Loucy (cell line): ENCODE data around the gene MT4.

Source experiments
- H2AFZ ChIP-seq: fragments of 200-600 bp; sonication (generic); 2 replicates; pipeline ENCODE4 v1.6.0; 2016; ENCODE audit warnings: antibody characterized with exemption, mild to moderate bottlenecking, low read length, moderate library complexity
- H3F3A ChIP-seq: fragments of 200-600 bp; 2 replicates; pipeline ENCODE4 v1.6.0; 2016; ENCODE audit warnings: antibody characterized with exemption, low read depth, mild to moderate bottlenecking
- H3K27me3 ChIP-seq: fragments of 200-600 bp; sonication (generic); 2 replicates; pipeline ENCODE4 v1.6.1; 2014; ENCODE audit warnings: low read length, mild to moderate bottlenecking; ENCODE audit not compliant: insufficient read depth, poor library complexity, severe bottlenecking
- H3K36me3 ChIP-seq: fragments of 200-600 bp; sonication (generic); 2 replicates; pipeline ENCODE4 v1.6.1; 2016; ENCODE audit warnings: low read length; ENCODE audit not compliant: insufficient read depth
- H3K4me1 ChIP-seq: fragments of 200-600 bp; sonication (generic); 2 replicates; pipeline ENCODE4 v1.5.1; 2014; ENCODE audit warnings: low read length, mild to moderate bottlenecking; ENCODE audit not compliant: insufficient read depth, poor library complexity, severe bottlenecking
- H3K4me2 ChIP-seq: fragments of 200-600 bp; sonication (generic); 2 replicates; pipeline ENCODE4 v1.6.0; 2014; ENCODE audit warnings: antibody characterized with exemption, low read length, low read depth, mild to moderate bottlenecking; ENCODE audit not compliant: poor library complexity, severe bottlenecking
- H3K4me3 ChIP-seq: fragments of 200-600 bp; sonication (generic); 2 replicates; pipeline ENCODE4 v1.5.1; 2014; ENCODE audit warnings: low read length, mild to moderate bottlenecking, mixed read lengths; ENCODE audit not compliant: poor library complexity, severe bottlenecking
- H3K79me2 ChIP-seq: fragments of 200-600 bp; sonication (generic); 2 replicates; pipeline ENCODE4 v1.6.1; 2014; ENCODE audit warnings: low read length; ENCODE audit not compliant: insufficient read depth
- H3K9ac ChIP-seq: fragments of 200-600 bp; sonication (generic); 2 replicates; pipeline ENCODE4 v1.6.0; 2014; ENCODE audit warnings: mild to moderate bottlenecking, low read depth, low read length, moderate library complexity; ENCODE audit not compliant: poor library complexity, severe bottlenecking
- H3K9me2 ChIP-seq: fragments of 200-600 bp; sonication (generic); replicated peaks from 2 replicates; pipeline ENCODE4 v1.6.1; 2016; ENCODE audit warnings: low read depth, low read length, mixed read lengths
- H3K9me3 ChIP-seq: fragments of 200-600 bp; sonication (generic); 2 replicates; pipeline ENCODE4 v1.6.1; 2014; ENCODE audit warnings: mild to moderate bottlenecking, antibody characterized with exemption, low read length, low read depth; ENCODE audit not compliant: insufficient read depth
- H4K20me1 ChIP-seq: fragments of 200-600 bp; sonication (generic); 2 replicates; pipeline ENCODE4 v1.6.0; 2014; ENCODE audit warnings: antibody characterized with exemption, low read length, mild to moderate bottlenecking; ENCODE audit not compliant: insufficient read depth, poor library complexity, severe bottlenecking
- EZH2phosphoT487 ChIP-seq: fragments of 200-600 bp; IDR thresholded peaks from 2 replicates; pipeline ENCODE4 v1.6.1; 2018; ENCODE audit warnings: antibody characterized with exemption, mild to moderate bottlenecking, moderate library complexity, borderline replicate concordance
- TF ChIP-seq, protein P1 (sequence below): fragments of 200-600 bp; sonication (generic); conservative IDR thresholded peaks from 2 replicates; pipeline ENCODE4 v1.5.1; 2014; ENCODE audit warnings: mild to moderate bottlenecking, antibody characterized with exemption, low read length

The MT4 gene

DNA sequence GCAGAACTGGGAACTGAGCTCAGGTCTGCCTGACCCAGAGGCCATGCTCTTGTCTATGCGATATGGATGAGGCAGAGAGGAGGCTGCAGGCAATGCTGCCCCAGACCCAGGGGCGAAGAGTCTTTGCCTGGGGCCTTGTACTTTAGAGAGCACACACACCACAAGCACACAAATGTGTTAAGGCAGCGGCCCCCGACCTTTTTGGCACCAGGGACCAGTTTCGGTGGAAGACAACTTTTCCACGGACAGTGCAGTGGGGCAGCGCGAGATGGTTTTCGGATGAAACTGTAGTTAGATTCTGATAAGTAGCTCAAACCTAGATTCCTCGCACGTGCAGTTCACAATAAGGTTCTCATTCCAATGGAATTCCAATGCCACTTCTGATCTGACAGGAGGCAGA, 6.7 kb downstream of the MT4 start:
- Histone ChIP-seq H3K79me2 (no peaks in the 10 kb centered on the region), H3K4me1 (no peaks in the 10 kb centered on the region), H3K27me3 (no peaks in the 10 kb centered on the region), H3K36me3 (no peaks in the 10 kb centered on the region), H4K20me1 (no peaks in the 10 kb centered on the region), H3K4me2 (no peak overlapping the region), H3K9me3 (peaks cover 3% of the 10 kb centered on the region; the same call in 1 of the 2 replicates), H3F3A (no peaks in the 10 kb centered on the region), H3K9ac (no peak overlapping the region), H3K4me3 (no peak overlapping the region), H3K9me2 (no peaks in the 10 kb centered on the region), H2AFZ (no peak overlapping the region)
- no peak for TF ChIP-seq EZH2phosphoT487
- TF ChIP-seq, protein P1, sequence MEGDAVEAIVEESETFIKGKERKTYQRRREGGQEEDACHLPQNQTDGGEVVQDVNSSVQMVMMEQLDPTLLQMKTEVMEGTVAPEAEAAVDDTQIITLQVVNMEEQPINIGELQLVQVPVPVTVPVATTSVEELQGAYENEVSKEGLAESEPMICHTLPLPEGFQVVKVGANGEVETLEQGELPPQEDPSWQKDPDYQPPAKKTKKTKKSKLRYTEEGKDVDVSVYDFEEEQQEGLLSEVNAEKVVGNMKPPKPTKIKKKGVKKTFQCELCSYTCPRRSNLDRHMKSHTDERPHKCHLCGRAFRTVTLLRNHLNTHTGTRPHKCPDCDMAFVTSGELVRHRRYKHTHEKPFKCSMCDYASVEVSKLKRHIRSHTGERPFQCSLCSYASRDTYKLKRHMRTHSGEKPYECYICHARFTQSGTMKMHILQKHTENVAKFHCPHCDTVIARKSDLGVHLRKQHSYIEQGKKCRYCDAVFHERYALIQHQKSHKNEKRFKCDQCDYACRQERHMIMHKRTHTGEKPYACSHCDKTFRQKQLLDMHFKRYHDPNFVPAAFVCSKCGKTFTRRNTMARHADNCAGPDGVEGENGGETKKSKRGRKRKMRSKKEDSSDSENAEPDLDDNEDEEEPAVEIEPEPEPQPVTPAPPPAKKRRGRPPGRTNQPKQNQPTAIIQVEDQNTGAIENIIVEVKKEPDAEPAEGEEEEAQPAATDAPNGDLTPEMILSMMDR: no peak

GRCh38 chr16:56574625-56575024, 9.8 kb downstream of the MT4 start:
- no peaks in the 10 kb centered on the region for H3K79me2 ChIP-seq
- H3K27me3 ChIP-seq: no peaks in the 10 kb centered on the region
- no peak overlapping the region for H2AFZ ChIP-seq
- H4K20me1 ChIP-seq: no peaks in the 10 kb centered on the region
- TF ChIP-seq EZH2phosphoT487: no peak
- TF ChIP-seq, protein P1: no peak
- peaks cover 3% of the 10 kb centered on the region; the same call in 1 of the 2 replicates for H3K9me3 ChIP-seq
- no peaks in the 10 kb centered on the region for H3K4me1 ChIP-seq
- H3K4me2 ChIP-seq: no peak overlapping the region
- no peaks in the 10 kb centered on the region for H3K36me3 ChIP-seq
- H3K4me3 ChIP-seq: no peak overlapping the region
- no peaks in the 10 kb centered on the region for H3K9me2 ChIP-seq
- H3F3A ChIP-seq: no peaks in the 10 kb centered on the region
- no peak overlapping the region for H3K9ac ChIP-seq

- Histone ChIP-seq H3F3A (no peaks in the 10 kb centered on the region), H3K9ac (no peak overlapping the region), H2AFZ (0 out of 2 replicates have a peak overlapping the region, but pooled peaks have one; percentile 59)
Observed at GRCh38 chr16:56576585-56577299, 11.9 kb downstream of the MT4 start.

More at GRCh38 chr16:56576585-56577299, 11.9 kb downstream of the MT4 start:
- no peaks in the 10 kb centered on the region for H3K36me3 ChIP-seq
- H3K4me3 ChIP-seq: no peak overlapping the region
- H3K4me2 ChIP-seq: no peak overlapping the region
- TF ChIP-seq, protein P1: peak; percentile 90
- no peak for TF ChIP-seq EZH2phosphoT487
- no peaks in the 10 kb centered on the region for H3K4me1 ChIP-seq
- H3K9me2 ChIP-seq: no peaks in the 10 kb centered on the region
- H3K79me2 ChIP-seq: no peaks in the 10 kb centered on the region
- no peaks in the 10 kb centered on the region for H3K27me3 ChIP-seq
- peaks cover 3% of the 10 kb centered on the region; the same call in 1 of the 2 replicates for H3K9me3 ChIP-seq
- H4K20me1 ChIP-seq: no peaks in the 10 kb centered on the region
